GM23338 (cell line): ENCODE measurements around the gene PUS3. TPM values are rescaled to one million over a fixed set of nuclear protein-coding genes. Genes with fewer than 3 reads are reported as not detected.

Experiments used
- ATAC-seq: fragments of 200-7000 bp; cut with Tn5 transposase; 3 replicates; pipeline ENCODE4 v1.9.1; 2020
- DNase-seq: peaks from one replicate; pipeline ENCODE4 v3.0.0-alpha.2; 2015; ENCODE audit warnings: low spot score
- H2AFZ ChIP-seq: fragments of 200-600 bp; sonication (generic); 2 replicates; pipeline ENCODE4 v1.8.0; 2016; ENCODE audit warnings: antibody characterized with exemption, mild to moderate bottlenecking, moderate library complexity
- H3F3A ChIP-seq: fragments of 200-600 bp; sonication (generic); replicated peaks from 2 replicates; pipeline ENCODE4 v1.8.0; 2017; ENCODE audit warnings: antibody characterized with exemption, mixed run types, low read depth
- H3K27ac ChIP-seq: fragments of 200-600 bp; sonication (generic); 2 replicates; pipeline ENCODE4 v1.6.1; 2016; ENCODE audit warnings: low read depth
- H3K27me3 ChIP-seq: fragments of 200-600 bp; sonication (generic); 2 replicates; pipeline ENCODE4 v1.8.0; 2016; ENCODE audit warnings: mild to moderate bottlenecking, mixed run types, moderate library complexity; ENCODE audit not compliant: insufficient read depth
- H3K36me3 ChIP-seq: fragments of 200-600 bp; sonication (generic); 2 replicates; pipeline ENCODE4 v1.8.0; 2016; ENCODE audit warnings: mild to moderate bottlenecking; ENCODE audit not compliant: insufficient read depth
- H3K4me1 ChIP-seq: fragments of 200-600 bp; sonication (generic); 2 replicates; pipeline ENCODE4 v1.8.0; 2016; ENCODE audit warnings: mild to moderate bottlenecking, moderate library complexity; ENCODE audit not compliant: insufficient read depth
- H3K4me2 ChIP-seq: fragments of 200-600 bp; sonication (generic); 2 replicates; pipeline ENCODE4 v1.7.1; 2017; ENCODE audit warnings: mixed run types
- H3K4me3 ChIP-seq: fragments of 200-600 bp; sonication (generic); 2 replicates; pipeline ENCODE4 v1.6.1; 2016; ENCODE audit warnings: mixed run types
- H3K79me2 ChIP-seq: fragments of 200-600 bp; sonication (generic); replicated peaks from 2 replicates; pipeline ENCODE4 v1.8.0; 2017; ENCODE audit warnings: mild to moderate bottlenecking; ENCODE audit not compliant: insufficient read depth
- H3K9me2 ChIP-seq: fragments of 200-600 bp; sonication (generic); 2 replicates; pipeline ENCODE4 v1.8.0; 2017; ENCODE audit not compliant: insufficient read depth
- H4K20me1 ChIP-seq: fragments of 200-600 bp; sonication (generic); replicated peaks from 2 replicates; pipeline ENCODE4 v1.8.0; 2017; ENCODE audit warnings: mild to moderate bottlenecking; ENCODE audit not compliant: insufficient read depth
- H3K27ac Mint-ChIP-seq: 2 replicates; pipeline ENCODE4 v1.8.0; 2020; ENCODE audit warnings: inconsistent platforms, mild to moderate bottlenecking, moderate library complexity, mixed read lengths
- H3K27me3 Mint-ChIP-seq: 3 replicates; pipeline ENCODE4 v1.8.0; 2022; ENCODE audit warnings: low read depth, mild to moderate bottlenecking, moderate library complexity, mixed read lengths, inconsistent platforms; ENCODE audit not compliant: insufficient read depth, poor library complexity
- H3K36me3 Mint-ChIP-seq: 3 replicates; pipeline ENCODE4 v1.8.0; 2021; ENCODE audit warnings: low read depth, mild to moderate bottlenecking, inconsistent platforms, moderate library complexity, mixed read lengths
- H3K4me1 Mint-ChIP-seq: 3 replicates; pipeline ENCODE4 v1.8.0; 2020; ENCODE audit warnings: mild to moderate bottlenecking, inconsistent platforms, mixed read lengths
- H3K4me3 Mint-ChIP-seq: 3 replicates; pipeline ENCODE4 v1.8.0; 2021; ENCODE audit warnings: moderate library complexity, mild to moderate bottlenecking, inconsistent platforms, mixed read lengths
- H3K9me3 Mint-ChIP-seq: 3 replicates; pipeline ENCODE4 v1.8.0; 2020; ENCODE audit warnings: moderate library complexity, mild to moderate bottlenecking, inconsistent platforms, mixed read lengths
- EZH2 ChIP-seq: fragments of 200-600 bp; sonication (generic); IDR thresholded peaks from one replicate; pipeline ENCODE4 v1.8.0; 2017; ENCODE audit warnings: antibody characterized with exemption, mild to moderate bottlenecking, low read depth; ENCODE audit not compliant: unreplicated experiment
- EZH2phosphoT487 ChIP-seq: fragments of 200-600 bp; sonication (generic); IDR thresholded peaks from one replicate; pipeline ENCODE4 v1.8.1; 2018; ENCODE audit warnings: antibody characterized with exemption; ENCODE audit not compliant: unreplicated experiment
- JUNB ChIP-seq: IDR thresholded peaks from one replicate; pipeline ENCODE4 v1.6.1; 2016; ENCODE audit warnings: antibody characterized with exemption; ENCODE audit not compliant: unreplicated experiment
- STAT1 ChIP-seq: IDR thresholded peaks from one replicate; pipeline ENCODE4 v1.6.1; 2016; ENCODE audit warnings: antibody characterized with exemption; ENCODE audit not compliant: unreplicated experiment
- polyA plus RNA-seq: library from polyadenylated mRNA; unstranded; fragments of >200 nt; fragmentation: Nextera tagmentation; extraction: Ambion mirVana; gene quantifications from 2 replicates; pipeline ENCODE4 v1.2.1, GENCODE V29; 2016
- total RNA-seq: library from RNA; depleted of rRNA; stranded (reverse); fragments of >200 nt; shearing (Covaris generic); gene quantifications from 2 replicates; pipeline ENCODE4 v1.2.3, GENCODE V29; 2014
- TF ChIP-seq, protein P1 (sequence below), 2 experiments: fragments of 200-600 bp in 1 of 2; sonication (generic) in 1 of 2; conservative IDR thresholded peaks; 2 replicates each; pipeline versions ENCODE4 v1.5.1 to v1.6.1; 2016 to 2017; ENCODE audit warnings: antibody characterized with exemption in 2 of 2, low read depth in 2 of 2, mild to moderate bottlenecking in 2 of 2, moderate library complexity in 1 of 2
- TF ChIP-seq, protein P2 (sequence below): IDR thresholded peaks from 2 replicates; pipeline ENCODE4 v1.6.1; 2016; ENCODE audit warnings: antibody characterized with exemption
- TF ChIP-seq, protein P3 (sequence below): IDR thresholded peaks from one replicate; pipeline ENCODE4 v1.6.1; 2018; ENCODE audit warnings: antibody characterized with exemption; ENCODE audit not compliant: unreplicated experiment

PUS3 gene
- total and polyA plus RNA-seq, 2 experiments from 2014 or later, result 15.8 to 24.1 TPM

GRCh38 chr11:125923012-125923579 is 20.1 kb upstream of the PUS3 start:
- Histone ChIP-seq H2AFZ (no peak overlapping the region), H4K20me1 (no peaks in the 10 kb centered on the region), H3K4me1 (no peaks in the 10 kb centered on the region), H3F3A (no peaks in the 10 kb centered on the region), H3K27ac (no peak overlapping the region), H3K79me2 (no peaks in the 10 kb centered on the region), H3K9me2 (no peaks in the 10 kb centered on the region), H3K36me3 (no peaks in the 10 kb centered on the region), H3K4me2 (no peak overlapping the region), H3K27me3 (no peaks in the 10 kb centered on the region), H3K4me3 (no peak overlapping the region)
- DNase-seq (peak; percentile 92), ATAC-seq (peak; percentile 91)
- Mint-ChIP-seq H3K4me1 (peaks cover 20% of the 10 kb centered on the region), H3K27ac (no peak overlapping the region), H3K36me3 (no peaks in the 10 kb centered on the region), H3K27me3 (peaks cover 5% of the 10 kb centered on the region), H3K9me3 (no peaks in the 10 kb centered on the region), H3K4me3 (no peak overlapping the region)
- TF ChIP-seq, protein P1, sequence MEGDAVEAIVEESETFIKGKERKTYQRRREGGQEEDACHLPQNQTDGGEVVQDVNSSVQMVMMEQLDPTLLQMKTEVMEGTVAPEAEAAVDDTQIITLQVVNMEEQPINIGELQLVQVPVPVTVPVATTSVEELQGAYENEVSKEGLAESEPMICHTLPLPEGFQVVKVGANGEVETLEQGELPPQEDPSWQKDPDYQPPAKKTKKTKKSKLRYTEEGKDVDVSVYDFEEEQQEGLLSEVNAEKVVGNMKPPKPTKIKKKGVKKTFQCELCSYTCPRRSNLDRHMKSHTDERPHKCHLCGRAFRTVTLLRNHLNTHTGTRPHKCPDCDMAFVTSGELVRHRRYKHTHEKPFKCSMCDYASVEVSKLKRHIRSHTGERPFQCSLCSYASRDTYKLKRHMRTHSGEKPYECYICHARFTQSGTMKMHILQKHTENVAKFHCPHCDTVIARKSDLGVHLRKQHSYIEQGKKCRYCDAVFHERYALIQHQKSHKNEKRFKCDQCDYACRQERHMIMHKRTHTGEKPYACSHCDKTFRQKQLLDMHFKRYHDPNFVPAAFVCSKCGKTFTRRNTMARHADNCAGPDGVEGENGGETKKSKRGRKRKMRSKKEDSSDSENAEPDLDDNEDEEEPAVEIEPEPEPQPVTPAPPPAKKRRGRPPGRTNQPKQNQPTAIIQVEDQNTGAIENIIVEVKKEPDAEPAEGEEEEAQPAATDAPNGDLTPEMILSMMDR (conservative IDR thresholded peaks at IDR 0.05; ENCODE audit: low read depth in 2 of 2), result peak; percentile 88 to 95
- TF ChIP-seq, protein P2, sequence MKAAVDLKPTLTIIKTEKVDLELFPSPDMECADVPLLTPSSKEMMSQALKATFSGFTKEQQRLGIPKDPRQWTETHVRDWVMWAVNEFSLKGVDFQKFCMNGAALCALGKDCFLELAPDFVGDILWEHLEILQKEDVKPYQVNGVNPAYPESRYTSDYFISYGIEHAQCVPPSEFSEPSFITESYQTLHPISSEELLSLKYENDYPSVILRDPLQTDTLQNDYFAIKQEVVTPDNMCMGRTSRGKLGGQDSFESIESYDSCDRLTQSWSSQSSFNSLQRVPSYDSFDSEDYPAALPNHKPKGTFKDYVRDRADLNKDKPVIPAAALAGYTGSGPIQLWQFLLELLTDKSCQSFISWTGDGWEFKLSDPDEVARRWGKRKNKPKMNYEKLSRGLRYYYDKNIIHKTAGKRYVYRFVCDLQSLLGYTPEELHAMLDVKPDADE, result no peak

DNA sequence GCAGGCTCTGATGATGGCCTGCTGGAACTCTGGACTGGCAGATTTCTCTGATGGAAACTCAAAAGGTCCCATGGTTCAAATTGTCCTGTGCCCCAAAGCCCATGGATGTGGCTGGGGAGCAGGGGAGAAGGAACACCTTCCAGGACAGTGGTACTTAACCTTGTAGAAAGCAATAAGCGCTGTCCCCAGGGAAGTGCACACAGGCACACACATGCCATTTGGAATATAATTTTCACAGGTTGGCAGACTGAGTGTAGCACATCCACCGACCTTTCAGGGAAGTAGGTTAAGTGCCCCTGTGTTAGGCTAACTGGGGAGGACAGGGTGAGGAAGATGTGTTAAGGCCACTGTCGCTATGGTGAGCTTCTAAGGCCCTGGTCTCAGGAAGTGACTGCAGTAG is 19.1 kb upstream of the PUS3 start:
- Histone ChIP-seq H3K9me2 (no peaks in the 10 kb centered on the region), H3K36me3 (no peaks in the 10 kb centered on the region), H2AFZ (no peak overlapping the region), H3K4me3 (no peak overlapping the region), H3K27me3 (no peaks in the 10 kb centered on the region), H3K79me2 (no peaks in the 10 kb centered on the region), H3F3A (no peaks in the 10 kb centered on the region), H3K4me1 (no peaks in the 10 kb centered on the region), H3K4me2 (no peak overlapping the region), H3K27ac (no peak overlapping the region), H4K20me1 (no peaks in the 10 kb centered on the region)
- no peak for DNase-seq
- Mint-ChIP-seq H3K27ac (no peak overlapping the region), H3K4me1 (peaks cover 20% of the 10 kb centered on the region), H3K36me3 (no peaks in the 10 kb centered on the region), H3K27me3 (peaks cover 5% of the 10 kb centered on the region), H3K4me3 (no peak overlapping the region), H3K9me3 (no peaks in the 10 kb centered on the region)
- TF ChIP-seq, protein P3, sequence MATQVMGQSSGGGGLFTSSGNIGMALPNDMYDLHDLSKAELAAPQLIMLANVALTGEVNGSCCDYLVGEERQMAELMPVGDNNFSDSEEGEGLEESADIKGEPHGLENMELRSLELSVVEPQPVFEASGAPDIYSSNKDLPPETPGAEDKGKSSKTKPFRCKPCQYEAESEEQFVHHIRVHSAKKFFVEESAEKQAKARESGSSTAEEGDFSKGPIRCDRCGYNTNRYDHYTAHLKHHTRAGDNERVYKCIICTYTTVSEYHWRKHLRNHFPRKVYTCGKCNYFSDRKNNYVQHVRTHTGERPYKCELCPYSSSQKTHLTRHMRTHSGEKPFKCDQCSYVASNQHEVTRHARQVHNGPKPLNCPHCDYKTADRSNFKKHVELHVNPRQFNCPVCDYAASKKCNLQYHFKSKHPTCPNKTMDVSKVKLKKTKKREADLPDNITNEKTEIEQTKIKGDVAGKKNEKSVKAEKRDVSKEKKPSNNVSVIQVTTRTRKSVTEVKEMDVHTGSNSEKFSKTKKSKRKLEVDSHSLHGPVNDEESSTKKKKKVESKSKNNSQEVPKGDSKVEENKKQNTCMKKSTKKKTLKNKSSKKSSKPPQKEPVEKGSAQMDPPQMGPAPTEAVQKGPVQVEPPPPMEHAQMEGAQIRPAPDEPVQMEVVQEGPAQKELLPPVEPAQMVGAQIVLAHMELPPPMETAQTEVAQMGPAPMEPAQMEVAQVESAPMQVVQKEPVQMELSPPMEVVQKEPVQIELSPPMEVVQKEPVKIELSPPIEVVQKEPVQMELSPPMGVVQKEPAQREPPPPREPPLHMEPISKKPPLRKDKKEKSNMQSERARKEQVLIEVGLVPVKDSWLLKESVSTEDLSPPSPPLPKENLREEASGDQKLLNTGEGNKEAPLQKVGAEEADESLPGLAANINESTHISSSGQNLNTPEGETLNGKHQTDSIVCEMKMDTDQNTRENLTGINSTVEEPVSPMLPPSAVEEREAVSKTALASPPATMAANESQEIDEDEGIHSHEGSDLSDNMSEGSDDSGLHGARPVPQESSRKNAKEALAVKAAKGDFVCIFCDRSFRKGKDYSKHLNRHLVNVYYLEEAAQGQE, result no peak
- no peak for TF ChIP-seq STAT1
- no peak for TF ChIP-seq EZH2phosphoT487
- no peak for TF ChIP-seq JUNB
- no peak for TF ChIP-seq EZH2
- no peak for ATAC-seq
